A549 (cell line): ENCODE results near the gene TSPYL4. TPM values are rescaled to one million over a fixed set of nuclear protein-coding genes. Genes with fewer than 3 reads are reported as not detected.

Experiments used
- ATAC-seq, 2 experiments: fragments of 200-7000 bp in 1 of 2; fragments of >200 bp in 1 of 2; cut with Nextera tagmentation in 1 of 2; cut with Tn5 transposase in 1 of 2; 3 replicates each; pipeline versions ENCODE4 v1.8.0 to v1.9.1; 2018 to 2020; ENCODE audit warnings: mild to moderate bottlenecking in 1 of 2, moderate library complexity in 1 of 2
- CTCF ChIA-PET: fragments of 300-600 bp; sonication (Branson Sonifier 250); formaldehyde crosslinking; extraction: SDS; loops from one replicate; lab custom pipeline; 2021; ENCODE audit warnings: antibody characterized with exemption, inconsistent platforms; lab: Yijun Ruan, JAX
- POLR2A ChIA-PET: fragments of 350-600 bp; formaldehyde crosslinking; extraction: SDS; loops from one replicate; lab custom pipeline; 2021; ENCODE audit warnings: antibody characterized with exemption, inconsistent platforms; lab: Yijun Ruan, JAX
- DNase-seq, 2 experiments: peaks; one replicate each; pipeline versions ENCODE4 v3.0.0 to v3.0.0-alpha.2; 2011 to 2016; ENCODE audit warnings: low read depth in 1 of 2, low spot score in 1 of 2
- FAIRE-seq: peaks from 2 replicates; lab custom pipeline; 2011; peaks lifted over from hg19 to GRCh38; lab: Jason Lieb, UNC
- H3K27ac ChIP-seq, 2 experiments: fragments of >200 bp; sonication (Bioruptor Twin); formaldehyde crosslinking; 3 replicates each; pipeline ENCODE4 v1.5.1; 2016 to 2017
- H3K4me1 ChIP-seq: fragments of >200 bp; sonication (Bioruptor Twin); formaldehyde crosslinking; 3 replicates; pipeline ENCODE4 v1.6.1; 2016
- H3K4me2 ChIP-seq: fragments of >200 bp; sonication (Bioruptor Twin); formaldehyde crosslinking; 3 replicates; pipeline ENCODE4 v1.6.1; 2016
- H3K4me3 ChIP-seq: fragments of >200 bp; sonication (Bioruptor Twin); formaldehyde crosslinking; 3 replicates; pipeline ENCODE4 v1.5.1; 2016
- H3K9me3 ChIP-seq: fragments of >200 bp; sonication (Bioruptor Twin); formaldehyde crosslinking; 3 replicates; pipeline ENCODE4 v1.6.1; 2016
- BCL3 ChIP-seq: fragments of >200 bp; sonication (Bioruptor Twin); formaldehyde crosslinking; IDR thresholded peaks from 3 replicates; pipeline ENCODE4 v1.6.1; 2016
- BHLHE40 ChIP-seq: IDR thresholded peaks from 2 replicates; pipeline ENCODE4 v1.6.1; 2012; ENCODE audit warnings: low read depth, low read length, inconsistent platforms
- CBX2 ChIP-seq: fragments of 200-600 bp; sonication (generic); IDR thresholded peaks from 2 replicates; pipeline ENCODE4 v1.6.1; 2016; ENCODE audit warnings: low read depth, mild to moderate bottlenecking, borderline replicate concordance
- CBX8 ChIP-seq: fragments of 200-600 bp; sonication (generic); IDR thresholded peaks from 2 replicates; pipeline ENCODE4 v1.6.1; 2016
- CHD4 ChIP-seq: fragments of 200-600 bp; sonication (generic); IDR thresholded peaks from 2 replicates; pipeline ENCODE4 v1.6.1; 2016; ENCODE audit warnings: antibody characterized with exemption, mild to moderate bottlenecking, borderline replicate concordance
- E2F6 ChIP-seq: IDR thresholded peaks from 2 replicates; pipeline ENCODE4 v1.6.1; 2012; ENCODE audit warnings: low read depth, borderline replicate concordance
- EHF ChIP-seq: fragments of 250-450 bp; sonication (Bioruptor Pico); IDR thresholded peaks from 2 replicates; pipeline ENCODE4 v1.5.0; 2020; ENCODE audit warnings: mild to moderate bottlenecking
- EHMT2 ChIP-seq: fragments of 200-600 bp; sonication (generic); IDR thresholded peaks from 2 replicates; pipeline ENCODE4 v1.6.1; 2016; ENCODE audit warnings: antibody characterized with exemption, low read depth, mild to moderate bottlenecking, moderate library complexity
- ESRRA ChIP-seq: fragments of 150-350 bp; IDR thresholded peaks from 2 replicates; pipeline ENCODE4 v1.6.1; 2014; ENCODE audit warnings: mild to moderate bottlenecking, low read length, borderline replicate concordance
- FOSL2 ChIP-seq, 2 experiments: fragments of 450-650 bp in 1 of 2; fragments of >200 bp in 1 of 2; sonication (Bioruptor Twin) in 1 of 2; formaldehyde crosslinking; IDR thresholded peaks; 2 replicates each; pipeline versions ENCODE4 v1.5.0 to v1.6.1; 2016 to 2020; ENCODE audit warnings: mild to moderate bottlenecking in 1 of 2, moderate library complexity in 1 of 2
- FOXS1 ChIP-seq: fragments of 250-450 bp; sonication (Bioruptor Pico); IDR thresholded peaks from 2 replicates; pipeline ENCODE4 v1.5.0; 2020; ENCODE audit warnings: mild to moderate bottlenecking, moderate library complexity
- GATA3 ChIP-seq: IDR thresholded peaks from 2 replicates; pipeline ENCODE4 v1.6.1; 2012; ENCODE audit warnings: borderline replicate concordance
- HMGXB4 ChIP-seq: fragments of 250-450 bp; sonication (Bioruptor Pico); IDR thresholded peaks from 2 replicates; pipeline ENCODE4 v1.5.0; 2021; ENCODE audit warnings: mild to moderate bottlenecking, moderate library complexity, borderline replicate concordance
- HOXA7 ChIP-seq: fragments of 250-450 bp; sonication (Bioruptor Pico); IDR thresholded peaks from 2 replicates; pipeline ENCODE4 v1.5.0; 2020; ENCODE audit warnings: mild to moderate bottlenecking, moderate library complexity
- MAZ ChIP-seq: fragments of 150-350 bp; IDR thresholded peaks from 2 replicates; pipeline ENCODE4 v1.6.1; 2014; ENCODE audit warnings: antibody characterized with exemption, low read depth, low read length, borderline replicate concordance
- NFE2L2 ChIP-seq: fragments of 150-350 bp; conservative IDR thresholded peaks from 2 replicates; pipeline ENCODE4 v1.6.1; 2014; ENCODE audit warnings: low read length
- RAD21 ChIP-seq, 2 experiments: fragments of >200 bp in 1 of 2; sonication (Bioruptor Twin) in 1 of 2; formaldehyde crosslinking in 1 of 2; IDR thresholded peaks in 1 of 2; conservative IDR thresholded peaks in 1 of 2; 2 replicates in 1 of 2; 3 replicates in 1 of 2; pipeline ENCODE4 v1.6.1; 2012 to 2018; ENCODE audit warnings: inconsistent platforms in 1 of 2
- RARB ChIP-seq: fragments of 250-450 bp; sonication (Bioruptor Pico); IDR thresholded peaks from 2 replicates; pipeline ENCODE4 v1.8.0; 2021; ENCODE audit warnings: mild to moderate bottlenecking, moderate library complexity
- RNF2 ChIP-seq: fragments of 200-600 bp; sonication (generic); IDR thresholded peaks from 2 replicates; pipeline ENCODE4 v1.6.1; 2016; ENCODE audit warnings: low read depth, mild to moderate bottlenecking, antibody characterized with exemption, moderate library complexity, borderline replicate concordance
- SREBF2 ChIP-seq: fragments of 450-650 bp; IDR thresholded peaks from 2 replicates; pipeline ENCODE4 v1.6.1; 2014; ENCODE audit warnings: mild to moderate bottlenecking, moderate library complexity
- TFCP2L1 ChIP-seq: fragments of 250-450 bp; sonication (Bioruptor Pico); IDR thresholded peaks from 2 replicates; pipeline ENCODE4 v1.5.0; 2021; ENCODE audit warnings: mild to moderate bottlenecking
- TP53 ChIP-seq: fragments of 250-450 bp; sonication (Bioruptor Pico); IDR thresholded peaks from 2 replicates; pipeline ENCODE4 v1.5.0; 2021; ENCODE audit warnings: mild to moderate bottlenecking, moderate library complexity
- ZFP36 ChIP-seq: fragments of 450-650 bp; IDR thresholded peaks from 2 replicates; pipeline ENCODE4 v1.6.1; 2014; ENCODE audit warnings: borderline replicate concordance; ENCODE audit not compliant: partially characterized antibody
- WGBS: methylation state at CpG from one replicate; pipeline ENCODE4 v1.1.6; 2017; ENCODE audit errors: missing lambda C conversion rate; 5-methylcytosine and 5-hydroxymethylcytosine counted together
- polyA plus RNA-seq, 4 experiments: library from polyadenylated mRNA; depleted of rRNA in 3 of 4; stranded (reverse); fragments of >200 nt; fragmentation: RNase III in 1 of 4; extraction: RNeasy Plus Mini Kit Qiagen cat#74134 plus additional on column Dnase treatment in 1 of 4; gene quantifications; 2 replicates in 3 of 4; 3 replicates in 1 of 4; pipeline ENCODE4 v1.2.3, GENCODE V29; 2011 to 2017

TSPYL4 gene
- polyA plus RNA-seq, 2 of the 4 experiments (the other 2 are of a cell fraction): 3.9 to 5.6 TPM

- TF ChIP-seq E2F6 (no peak), HOXA7 (CRISPR knock-in tag) (no peak), FOXS1 (CRISPR knock-in tag) (no peak), BHLHE40 (no peak), FOSL2 (IDR thresholded peaks at IDR 0.05) (no peak), FOSL2 (CRISPR knock-in tag; IDR thresholded peaks at IDR 0.05) (no peak), TFCP2L1 (CRISPR knock-in tag) (no peak), EHF (CRISPR knock-in tag) (no peak)
- TF ChIP-seq, all 56 proteins: peak for 0
These were observed 38.5 kb downstream of the TSPYL4 start (continued) for GRCh38 chr6:116215414-116215813.

- H3K27ac ChIP-seq: no peak overlapping the region
- WGBS: 92% methylated on average over 1 of the region's 1 CpG
- POLR2A ChIA-PET: no interaction called here
- ATAC-seq (no peak), FAIRE-seq (no peak), DNase-seq (no peak)
- no peak overlapping the region for H3K4me2 ChIP-seq
- no peak overlapping the region for H3K4me3 ChIP-seq
- H3K9me3 ChIP-seq: no peaks in the 10 kb centered on the region
- TF ChIP-seq TFCP2L1 (CRISPR knock-in tag): no peak
- no peak for TF ChIP-seq BCL3
- no peak for TF ChIP-seq CHD4
- TF ChIP-seq HMGXB4: no peak
- TF ChIP-seq SREBF2: no peak
- TF ChIP-seq RAD21 (conservative IDR thresholded peaks at IDR 0.05 in 1 of 2, IDR thresholded peaks at IDR 0.05 in 1 of 2): no peak
- no peak for TF ChIP-seq CBX8
- no peak for TF ChIP-seq NFE2L2
- no peak for TF ChIP-seq RNF2
- TF ChIP-seq ESRRA: no peak
- no peak for TF ChIP-seq TP53 (CRISPR knock-in tag)
- TF ChIP-seq HOXA7 (CRISPR knock-in tag): no peak
- no peak for TF ChIP-seq MAZ
- TF ChIP-seq RARB (CRISPR knock-in tag): no peak
- no peak for TF ChIP-seq ZFP36
- no peak for TF ChIP-seq CBX2
- no peak for TF ChIP-seq EHMT2
- no peak for TF ChIP-seq GATA3
- H3K4me1 ChIP-seq: peaks cover 23% of the 10 kb centered on the region
- CTCF ChIA-PET: interaction anchor here (0.8 to 0.9 kb wide), 2 partner anchors 73 to 320 kb away, joined by 3 read pairs; no protein-coding TSS in a partner anchor
These were observed 39.2 kb downstream of the TSPYL4 start for GRCh38 chr6:116214681-116215080.
